Measurements from ENCODE around the gene CRTAP.
"Not testable (repeated sequence)": the region's sequence is repeated elsewhere in the genome, so short reads cannot be mapped to it uniquely, and the experiment has no call there.

CRTAP gene

DNA sequence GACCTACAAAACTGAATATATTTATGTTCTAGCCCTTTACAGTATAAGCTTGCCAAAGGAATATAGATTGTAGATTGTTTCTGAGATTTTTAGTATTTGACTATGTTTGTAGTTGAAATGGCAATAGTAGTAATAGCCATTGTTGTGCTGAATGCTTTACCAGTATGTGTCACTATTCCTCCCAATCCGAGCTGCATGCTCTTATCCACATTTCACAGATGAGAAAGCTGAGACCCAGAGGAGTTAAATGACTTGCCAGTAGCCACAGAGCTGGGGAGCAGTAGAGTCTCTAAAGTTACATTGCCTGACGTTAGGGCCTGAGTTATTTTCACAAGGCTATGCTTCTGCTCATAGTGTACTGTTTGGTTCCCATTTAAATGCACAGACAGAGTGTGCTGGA, 13.6 kb upstream of the CRTAP start:
- no peak for DNase-seq

DNA sequence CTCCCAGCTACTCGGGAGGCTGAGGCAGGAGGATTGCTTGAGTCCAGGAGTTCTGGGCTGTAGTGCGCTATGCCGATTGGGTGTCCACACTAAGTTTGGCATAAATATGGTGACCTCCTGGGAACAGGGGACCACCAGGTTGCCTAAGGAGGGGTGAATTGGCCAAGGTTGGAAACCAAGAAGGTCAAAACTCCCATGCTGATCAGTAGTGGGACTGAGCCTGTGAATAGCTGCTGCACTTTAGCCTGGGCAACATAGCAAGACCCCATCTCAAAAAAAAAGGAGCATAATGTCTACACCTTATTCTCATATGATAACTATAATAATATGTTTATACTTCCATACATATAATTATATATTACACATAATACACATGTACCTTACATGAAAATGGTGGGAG, 10.8 kb upstream of the CRTAP start:
- DNase-seq = no peak

DNA sequence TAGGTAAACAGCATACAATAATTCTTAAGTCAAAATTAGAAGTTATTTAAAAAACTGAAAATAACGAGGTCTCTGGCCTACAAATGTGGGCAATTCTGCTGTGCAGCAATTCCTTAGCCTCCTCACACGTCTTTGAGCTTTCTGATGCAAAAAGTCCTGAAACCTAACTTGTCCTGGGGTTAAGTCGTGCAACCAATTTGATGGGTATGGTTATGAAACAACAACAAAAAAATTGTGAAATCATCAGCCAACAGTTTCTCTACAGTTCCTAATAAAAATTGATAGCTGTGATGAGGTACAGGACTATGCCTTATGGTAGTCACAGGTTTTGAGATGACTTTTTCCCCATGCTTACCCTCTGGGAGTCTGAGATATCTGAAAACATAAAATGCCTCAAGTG, 10.3 kb upstream of the CRTAP start:
- no peak for DNase-seq

DNA sequence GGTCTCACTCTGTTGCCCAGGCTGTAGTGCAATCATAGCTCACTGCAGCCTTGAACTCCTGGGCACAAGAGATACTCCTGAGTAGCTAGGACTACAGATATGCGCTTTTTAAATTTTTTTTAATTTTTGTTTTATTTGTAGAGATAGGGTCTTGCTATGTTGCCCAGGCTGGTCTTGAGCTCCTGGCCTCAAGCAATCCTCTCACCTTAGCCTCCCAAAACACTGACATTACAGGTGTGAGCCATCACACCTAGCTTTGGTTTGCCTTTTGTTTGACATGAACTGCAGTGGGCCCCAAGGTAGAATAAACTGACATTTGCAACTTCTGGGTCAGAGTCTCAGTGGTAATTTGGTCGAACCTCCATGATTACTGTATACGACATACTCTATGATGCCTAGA, 9.0 kb upstream of the CRTAP start:
- no peak for DNase-seq

DNA sequence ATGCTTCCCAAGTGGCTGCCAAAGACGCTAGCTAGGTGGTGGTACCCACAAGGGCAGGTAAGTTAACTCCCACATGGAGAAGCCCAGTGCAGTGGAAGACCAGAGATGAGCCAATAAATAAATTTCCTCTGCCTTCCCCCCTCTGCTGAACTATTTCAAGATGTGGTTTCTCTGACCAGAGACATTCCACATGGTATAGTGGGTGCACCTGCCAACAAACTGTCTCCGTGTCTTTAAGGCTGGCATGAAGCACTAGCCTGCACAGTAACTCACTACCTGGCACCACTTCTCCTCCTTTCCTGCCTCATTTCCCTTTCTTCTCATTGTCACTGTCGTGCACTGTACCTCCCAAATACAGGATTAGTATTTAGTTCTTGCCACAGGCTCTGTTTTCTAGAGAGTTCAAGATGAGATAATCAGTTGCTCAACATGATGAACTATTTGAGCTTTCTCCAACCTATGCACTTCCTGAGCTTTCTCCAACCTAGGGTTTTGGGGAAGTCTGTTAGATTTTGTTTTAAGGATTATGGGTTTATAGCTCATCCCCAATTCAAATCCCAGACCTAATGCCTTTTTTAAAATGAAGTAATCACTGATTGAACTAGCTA, 8.4 kb upstream of the CRTAP start:
- no peak for DNase-seq

DNA sequence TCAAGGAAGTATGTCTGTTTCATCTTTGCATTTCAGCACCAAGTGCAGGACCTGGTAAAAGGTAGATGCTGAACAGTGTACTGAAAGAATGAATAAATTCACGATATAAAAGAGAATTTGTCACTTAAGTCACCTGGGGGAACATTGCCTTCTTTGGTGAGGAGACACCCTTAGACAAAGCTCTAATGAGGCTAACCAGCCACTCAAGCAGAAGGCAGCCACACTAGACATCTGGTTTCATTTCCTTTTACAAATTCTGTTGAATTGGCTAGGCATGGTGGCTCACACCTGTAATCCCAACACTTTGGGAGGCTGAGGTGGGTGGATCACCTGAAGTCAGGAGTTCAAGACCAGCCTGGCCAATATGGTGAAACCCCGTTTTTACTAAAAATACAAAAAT, 7.0 kb upstream of the CRTAP start:
- DNase-seq = not testable (repeated sequence)

DNA sequence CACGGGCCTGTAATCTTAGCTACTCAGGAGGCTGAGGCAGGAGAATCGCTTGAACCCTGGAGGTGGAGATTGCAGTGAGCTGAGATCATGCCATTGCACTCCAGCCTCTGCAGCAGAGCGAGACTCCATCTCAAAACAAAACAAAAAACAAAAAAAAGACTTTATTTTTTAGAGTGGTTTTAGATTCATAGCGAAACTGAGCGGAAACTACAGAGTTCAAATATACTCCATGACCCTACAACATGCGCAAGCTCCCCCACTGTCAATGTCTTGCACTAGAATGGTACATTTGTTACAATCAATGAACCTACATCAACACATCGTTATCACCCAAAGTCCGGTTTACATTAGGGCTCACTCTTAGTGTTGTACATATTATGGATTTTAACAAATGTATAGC, 2.2 kb upstream of the CRTAP start:
- DNase-seq = no peak

DNA sequence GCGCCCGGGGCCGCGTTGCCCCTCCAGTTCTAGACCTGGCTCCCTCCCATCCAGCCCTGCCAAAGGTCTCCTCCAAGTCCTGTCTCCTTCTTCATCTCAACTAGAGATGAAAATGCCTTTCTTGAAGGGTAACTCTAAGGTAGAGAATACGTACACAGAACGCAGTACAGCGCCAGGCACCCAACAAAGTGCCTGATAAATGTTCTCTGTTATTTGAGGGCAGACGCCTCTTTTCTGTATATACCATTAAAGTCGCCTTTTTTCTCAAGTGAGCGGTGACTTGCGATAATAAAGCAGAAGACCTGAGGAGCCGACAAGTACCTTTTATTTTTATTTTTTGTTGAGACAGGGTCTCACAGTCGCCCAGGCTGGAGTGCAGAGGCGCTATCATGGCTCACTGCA, 809 bp downstream of the CRTAP start:
- DNase-seq = no peak

DNA sequence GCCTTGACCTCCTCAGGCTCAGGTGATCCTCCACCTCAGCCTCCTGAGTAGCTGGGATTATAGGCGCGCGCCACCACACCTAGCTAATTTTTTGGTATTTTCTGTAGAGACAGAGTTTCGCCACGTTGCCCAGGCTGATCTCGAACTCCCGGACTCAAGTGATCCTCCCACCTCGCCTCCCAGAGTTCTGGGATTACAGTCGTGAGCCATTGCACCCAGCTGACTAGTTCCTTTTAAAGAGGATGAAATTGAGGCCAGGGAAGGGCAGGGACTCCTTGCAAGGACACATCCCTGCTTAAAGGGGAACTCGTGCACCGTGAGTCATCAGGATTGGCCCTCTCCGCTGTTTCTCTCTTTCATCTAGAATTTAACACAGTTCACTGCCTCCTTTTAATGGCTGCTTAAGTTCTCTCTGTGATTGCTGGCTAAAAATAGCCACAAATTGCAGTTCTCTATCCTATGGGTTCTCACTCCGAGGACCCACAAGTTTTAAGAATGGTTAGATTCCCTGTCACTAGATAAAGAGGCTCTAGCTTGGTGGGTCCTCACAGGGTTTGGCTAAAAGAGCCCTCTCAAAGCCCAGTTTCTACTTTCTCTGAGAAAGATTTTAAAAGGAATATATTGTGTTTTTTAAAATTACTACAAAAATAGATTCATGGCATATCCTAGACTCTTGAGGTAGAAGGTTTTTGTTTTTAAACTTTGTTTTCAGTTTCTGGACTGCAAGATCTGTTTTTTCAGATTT, 1.4 kb downstream of the CRTAP start:
- DNase-seq = no peak

DNA sequence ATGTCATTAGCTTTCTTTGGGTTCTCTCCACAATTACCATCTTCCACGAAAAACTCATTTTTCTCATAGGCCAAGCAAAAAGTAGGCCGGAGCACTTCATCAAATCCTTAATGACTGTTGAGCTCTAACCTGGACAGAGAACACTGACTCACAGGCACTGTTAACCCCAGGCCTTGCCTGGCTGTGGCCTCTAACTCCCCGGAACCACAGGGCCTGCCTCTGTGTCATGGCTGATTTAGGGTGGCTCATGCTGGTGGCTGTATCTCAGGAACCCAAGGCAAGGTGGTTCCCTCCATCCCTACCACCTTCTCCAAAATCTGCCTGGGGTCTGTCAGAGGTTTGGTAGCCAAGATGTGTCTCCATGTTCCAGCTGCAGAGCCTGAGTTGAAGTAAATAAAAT, 3.6 kb downstream of the CRTAP start:
- no peak for DNase-seq

DNA sequence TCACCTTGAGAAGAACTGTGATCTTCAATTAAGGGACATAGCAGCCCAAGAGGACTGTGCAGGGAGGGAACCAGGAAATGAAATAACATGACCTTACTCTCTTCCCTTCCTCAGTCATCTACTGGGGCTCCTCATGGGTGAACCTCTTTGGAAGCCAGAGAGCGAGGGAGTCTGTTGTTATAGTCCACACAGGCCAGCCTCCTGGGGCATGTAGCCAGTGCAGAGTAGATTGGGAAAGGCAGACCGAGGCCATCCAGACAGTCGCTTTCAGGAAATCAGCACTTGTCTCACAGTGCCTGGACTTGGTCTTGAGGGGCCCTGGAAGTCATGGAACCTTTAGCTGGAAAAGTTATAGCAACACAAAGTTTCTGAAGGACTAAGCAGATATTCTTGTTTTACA, 6.1 kb downstream of the CRTAP start:
- no peak for DNase-seq

DNA sequence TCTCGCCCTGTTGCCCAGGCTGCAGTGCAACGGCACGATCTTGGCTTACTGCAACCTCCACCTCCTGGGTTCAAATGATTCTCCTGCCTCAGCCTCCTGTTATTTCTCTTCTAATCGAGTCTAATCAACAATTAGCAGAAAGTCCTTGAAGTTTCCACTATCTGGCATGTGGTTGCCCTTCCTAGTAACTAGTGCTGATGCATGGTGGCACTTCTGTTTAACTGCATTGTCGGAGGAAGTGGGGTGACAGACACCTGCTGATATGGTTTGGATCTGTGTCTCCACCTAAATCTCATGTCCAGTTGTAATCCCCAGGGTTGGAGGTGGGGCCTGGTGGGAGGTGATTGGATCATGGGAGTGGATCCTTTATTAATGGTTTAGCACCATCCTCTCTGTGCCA, 9.2 kb downstream of the CRTAP start:
- DNase-seq = no peak

DNA sequence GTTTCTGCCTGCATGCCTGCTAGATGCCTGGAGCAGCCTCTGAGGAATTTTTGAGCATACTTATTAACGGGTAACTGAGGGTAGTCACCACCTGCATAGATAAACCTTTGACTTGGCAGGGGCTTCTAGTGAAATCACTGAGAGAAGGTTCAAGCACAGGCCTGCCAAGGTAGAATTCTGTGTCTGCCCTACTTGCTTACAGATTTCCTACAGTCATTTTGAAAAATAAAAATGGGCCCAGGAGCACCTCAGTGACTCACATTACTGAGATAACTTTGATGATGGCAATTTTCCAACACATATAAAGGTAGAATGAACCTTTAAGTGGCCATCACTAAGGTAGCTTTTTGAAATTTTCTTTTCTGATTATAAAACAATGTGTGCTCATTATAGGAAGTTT, 10.8 kb downstream of the CRTAP start:
- DNase-seq = no peak

DNA sequence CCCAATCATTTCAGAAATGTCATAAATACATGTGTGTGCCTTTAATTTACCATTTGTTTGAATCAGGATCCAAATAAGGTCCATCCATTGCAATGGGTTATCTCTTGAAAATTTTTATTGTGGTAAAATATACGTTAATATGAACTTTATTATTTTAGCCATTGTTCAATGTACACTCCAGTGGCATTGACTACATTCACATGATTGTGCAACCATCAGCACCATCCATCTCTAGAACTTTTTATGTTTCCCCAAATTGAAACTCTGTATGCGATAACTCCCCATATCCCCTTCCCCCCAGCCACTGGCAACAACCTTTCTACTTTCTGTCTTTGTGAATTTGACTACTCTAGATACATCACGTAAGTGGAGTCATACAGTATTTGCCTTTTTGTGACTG, 12.0 kb downstream of the CRTAP start:
- DNase-seq = no peak

DNA sequence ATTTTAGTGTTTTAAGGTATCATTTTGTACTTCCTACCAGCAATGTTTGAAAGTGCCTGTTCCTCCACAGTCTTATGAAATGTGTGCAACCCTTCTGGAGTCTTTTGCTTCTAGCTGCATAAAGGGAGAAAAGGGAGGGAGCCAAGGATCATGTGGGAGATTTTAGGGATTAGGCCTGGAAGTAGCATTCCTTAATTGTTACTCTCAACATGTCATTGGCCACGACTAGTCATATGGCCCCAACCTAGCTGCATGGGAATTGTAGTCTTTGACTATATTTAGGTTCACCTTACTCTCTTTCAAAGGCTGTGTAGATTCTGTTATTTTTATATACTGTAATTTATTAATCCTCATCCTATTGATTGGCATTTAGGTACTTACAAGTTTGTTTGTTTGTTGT, 14.9 kb downstream of the CRTAP start:
- DNase-seq = no peak

DNA sequence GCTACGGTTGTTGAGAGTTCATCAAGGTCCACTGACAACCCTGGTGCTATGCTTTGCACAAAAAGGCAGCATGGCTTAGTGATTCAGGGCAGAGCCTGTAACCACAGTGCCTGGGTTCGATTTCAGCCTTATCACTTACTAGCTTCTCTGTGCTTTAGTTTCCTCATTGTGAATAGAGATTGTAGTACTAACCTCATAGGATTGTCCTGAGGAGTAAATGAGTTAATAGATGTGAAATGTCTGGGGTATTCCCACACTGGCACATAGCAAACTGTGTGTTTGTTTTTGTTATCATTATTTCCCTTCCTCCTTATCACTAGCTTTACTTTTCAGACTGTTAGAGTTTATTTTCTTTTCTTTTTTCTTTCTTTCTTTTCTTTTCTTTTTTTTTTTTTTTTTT, 16.3 kb downstream of the CRTAP start:
- DNase-seq = no peak

DNA sequence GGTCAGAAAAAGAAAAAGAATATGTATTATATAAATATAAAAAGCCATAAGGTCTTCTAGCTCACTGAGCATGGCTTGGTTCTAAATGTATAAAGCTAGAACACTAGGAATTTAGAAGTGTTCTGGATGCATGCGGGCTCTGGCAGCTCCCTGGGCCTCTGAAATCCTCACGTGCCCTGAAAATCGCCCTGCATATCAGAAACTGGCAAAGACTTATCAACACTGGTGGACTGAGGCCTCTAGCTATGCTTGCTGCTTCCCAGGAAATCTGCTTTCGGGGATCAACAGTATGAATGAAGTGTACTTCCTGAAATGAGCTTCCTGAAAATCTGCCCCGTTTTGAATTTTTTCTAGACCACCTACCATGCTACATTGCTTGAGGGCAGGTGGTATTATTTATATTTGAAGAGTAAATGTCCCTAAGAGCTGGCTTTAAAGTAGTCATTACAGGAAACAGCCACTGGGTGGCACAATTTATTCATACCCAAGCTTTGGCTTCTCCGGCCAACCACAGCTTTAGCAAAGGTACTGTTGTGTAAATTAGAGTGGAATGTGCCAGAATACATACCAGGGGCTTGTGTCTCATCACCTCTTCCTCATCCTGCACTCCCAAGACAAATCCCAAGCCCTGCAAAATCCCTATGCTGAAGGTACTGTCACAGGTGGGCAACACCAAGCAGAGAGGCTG, 17.7 kb downstream of the CRTAP start:
- no peak for DNase-seq

DNA sequence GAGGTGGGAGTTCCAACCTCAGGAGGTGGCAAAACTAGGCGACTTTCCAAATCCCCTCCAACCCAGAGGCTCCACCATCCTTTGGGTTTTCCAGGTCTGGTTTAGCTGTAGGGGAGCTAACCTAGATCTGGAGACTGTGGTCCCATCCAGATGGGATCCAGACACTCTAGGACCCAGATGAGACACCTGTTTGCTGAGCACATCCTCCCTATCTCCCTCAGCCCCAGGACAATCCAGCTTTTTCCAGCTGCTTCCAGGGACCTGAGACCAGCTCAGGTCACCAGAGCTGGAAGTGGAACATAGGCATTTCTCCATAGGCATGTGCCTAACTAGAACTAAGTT, 18.2 kb downstream of the CRTAP start:
- no peak for DNase-seq

DNA sequence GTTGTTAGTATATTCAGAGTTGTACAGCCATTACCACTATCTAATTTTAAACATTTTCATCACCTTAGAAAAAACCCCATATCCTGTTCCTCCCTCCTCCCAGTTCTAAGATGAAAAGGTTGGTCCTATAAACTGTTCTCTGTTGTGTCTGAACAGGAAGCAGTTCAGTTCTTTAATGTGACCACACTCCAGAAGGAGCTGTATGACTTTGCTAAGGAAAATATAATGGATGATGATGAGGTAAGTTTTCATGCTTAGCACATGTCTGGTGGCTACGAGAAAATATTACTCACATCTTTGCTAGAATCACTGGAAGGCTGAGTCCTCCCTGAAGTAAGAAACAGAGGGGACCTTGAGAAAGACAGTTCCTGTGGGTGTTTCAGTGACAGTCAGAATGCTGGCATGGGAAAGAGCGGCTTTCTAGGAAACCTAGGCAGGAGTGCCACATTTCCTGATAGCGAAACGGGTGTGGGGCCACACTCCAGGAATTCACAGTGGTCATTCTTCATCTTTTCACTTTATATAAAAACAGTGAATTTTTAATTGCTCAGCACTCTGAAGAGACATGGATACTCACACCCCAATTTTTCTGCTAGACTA, 20.3 kb downstream of the CRTAP start:
- DNase-seq = no peak

DNA sequence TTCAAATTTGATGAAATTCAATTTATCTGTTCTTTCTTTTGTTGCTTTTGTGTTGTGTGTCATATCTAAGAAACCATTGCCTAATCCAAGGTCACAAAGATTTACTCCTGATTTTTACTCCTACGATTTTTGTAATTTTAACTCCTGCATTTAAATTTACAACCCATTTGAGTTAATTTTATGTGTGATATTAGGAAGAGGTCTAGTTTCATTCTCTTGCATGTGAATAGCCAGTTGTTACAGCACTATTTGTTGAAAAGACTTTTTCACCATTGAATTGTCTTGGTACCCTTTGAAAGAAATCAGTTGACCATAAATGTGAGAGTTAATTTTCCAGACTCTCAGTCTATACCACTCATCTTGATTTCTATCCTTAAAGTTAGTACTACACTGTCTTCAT, 23.9 kb downstream of the CRTAP start:
- DNase-seq = no peak

DNA sequence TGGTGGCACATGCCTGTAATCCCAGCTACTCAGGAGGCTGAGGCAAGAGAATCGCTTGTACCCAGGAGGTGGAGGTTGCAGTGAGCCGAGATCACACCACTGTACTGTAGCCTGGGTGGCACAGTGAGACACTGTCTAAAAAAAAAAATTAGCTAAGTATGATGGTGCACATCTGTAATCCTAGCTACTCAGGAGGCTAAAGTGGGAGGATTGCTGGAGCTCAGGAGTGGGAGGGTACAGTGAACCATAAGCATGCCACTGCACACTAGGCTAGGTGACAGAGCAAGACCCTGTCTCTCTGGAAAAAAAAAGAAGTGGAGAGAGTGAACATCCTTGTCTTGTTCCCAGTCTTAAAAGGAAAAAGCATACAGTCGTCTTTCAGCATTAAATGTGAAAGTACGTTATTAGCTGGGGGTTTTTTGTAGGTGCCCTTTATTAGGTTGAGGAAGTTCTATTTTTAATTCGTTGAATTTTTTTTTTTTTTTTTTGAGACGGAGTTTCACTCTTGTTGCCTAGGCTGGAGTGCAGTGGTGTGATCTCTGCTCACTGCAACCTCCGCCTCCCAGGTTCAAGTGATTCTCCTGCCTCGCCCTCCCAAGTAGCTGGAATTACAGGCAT, 25.3 kb downstream of the CRTAP start:
- DNase-seq = not testable (repeated sequence)

DNA sequence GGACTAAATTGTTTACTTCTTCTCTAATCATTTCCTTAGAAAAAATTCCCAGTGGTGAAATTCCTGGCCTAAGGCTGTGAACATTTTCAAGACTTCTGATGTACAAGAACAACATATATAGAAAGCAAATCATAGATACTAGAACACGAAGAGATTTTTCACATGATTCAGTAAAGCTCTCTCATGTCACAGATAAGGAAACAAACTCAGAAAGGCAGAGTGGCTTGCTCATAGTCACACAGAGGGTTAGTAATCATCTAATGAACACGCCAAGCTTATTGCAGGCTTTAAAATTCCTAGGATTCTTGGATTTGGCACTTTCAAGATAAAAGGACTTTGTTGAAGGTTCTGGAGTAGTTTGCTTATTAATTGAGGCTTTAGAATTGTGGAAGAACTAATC, 26.2 kb downstream of the CRTAP start:
- DNase-seq = no peak

DNA sequence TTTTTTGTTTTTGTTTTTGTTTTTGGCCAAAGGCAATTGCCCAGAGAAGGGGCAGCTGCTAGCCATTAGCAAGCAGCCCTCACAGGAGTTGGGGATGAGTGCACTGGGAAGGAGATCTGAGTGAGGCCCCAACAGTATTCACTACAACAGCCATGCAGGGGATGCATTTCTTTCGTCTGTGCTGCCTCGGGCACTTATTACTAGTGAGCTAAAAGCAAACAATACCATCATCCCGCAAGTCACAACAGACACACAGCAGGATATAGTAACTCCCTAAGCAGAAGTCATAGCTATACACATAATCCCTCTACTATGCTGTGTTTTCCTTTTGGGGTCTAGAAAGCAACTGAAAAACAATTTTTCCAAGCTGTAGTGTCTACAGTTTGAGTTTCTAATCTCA, 27.2 kb downstream of the CRTAP start:
- DNase-seq = no peak

DNA sequence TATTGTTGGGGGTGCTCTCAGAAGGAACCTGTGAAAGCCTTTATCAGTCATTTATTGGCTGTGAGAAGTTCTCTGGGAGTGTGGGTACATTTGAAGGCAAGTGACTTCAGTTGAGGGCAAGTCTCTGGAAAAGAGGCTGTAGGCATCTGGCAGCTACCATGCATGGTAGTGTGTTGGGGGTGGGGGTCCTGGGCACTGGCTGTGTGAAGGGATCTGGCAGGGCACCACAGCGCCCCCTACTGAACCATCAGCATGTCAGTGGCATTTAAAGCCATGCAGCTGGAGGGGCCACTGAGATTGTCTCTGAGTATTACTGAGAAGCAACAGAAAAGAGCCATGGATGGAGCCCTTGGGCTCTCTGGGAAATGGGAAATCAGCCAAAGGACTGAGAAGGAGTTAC, 30.6 kb downstream of the CRTAP start:
- no peak for DNase-seq
